ENCODE measurements around the gene SMTNL2.
A peak's percentile ranks its signal among the peaks of the same experiment; 100 is the strongest.
"Not testable (repeated sequence)": the region's sequence is repeated elsewhere in the genome, so short reads cannot be mapped to it uniquely, and the experiment has no call there.

The SMTNL2 gene

GRCh38 chr17:4559966-4560365, 24.4 kb upstream of the SMTNL2 start:
- DNase-seq (ENCODE audit: low read depth in 3 of 3, low spot score in 1 of 3), result no peak

DNA sequence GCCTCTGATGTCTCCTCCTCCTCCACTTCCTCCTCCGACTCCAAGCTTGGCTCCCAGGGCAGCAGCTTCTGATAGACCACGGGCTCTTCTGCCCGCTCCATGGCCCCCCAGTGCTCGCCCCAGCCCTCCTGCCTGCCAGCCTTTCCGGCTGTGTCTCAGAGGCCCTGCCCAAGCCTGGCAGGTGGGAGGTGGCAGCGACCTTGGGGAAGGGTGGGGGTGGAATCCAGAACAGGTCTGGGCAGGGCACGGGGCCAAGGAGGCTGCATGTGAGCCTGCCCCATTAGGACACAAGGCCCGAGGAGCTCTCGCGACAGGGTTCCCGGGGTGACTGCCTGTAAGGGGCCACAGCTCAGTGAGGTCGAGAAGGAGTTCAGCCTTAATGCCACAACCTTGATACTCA, 23.9 kb upstream of the SMTNL2 start, which contains the start of gene GGT6:
Gene GGT6 (minus strand): TSS at position 157 of the 400 bp plus-strand sequence. CDS start 56 bp downstream, at position 101.
- no peak for DNase-seq (ENCODE audit: low read depth in 3 of 3, low spot score in 1 of 3)

- no peak for DNase-seq (ENCODE audit: low read depth in 3 of 3, low spot score in 1 of 3)
Measured at GRCh38 chr17:4560837-4561256, 23.5 kb upstream of the SMTNL2 start.

GRCh38 chr17:4562015-4562969, 22.0 kb upstream of the SMTNL2 start:
- DNase-seq (ENCODE audit: low read depth in 3 of 3, low spot score in 1 of 3), result no peak

GRCh38 chr17:4565209-4566141, 18.9 kb upstream of the SMTNL2 start:
- DNase-seq (ENCODE audit: low read depth in 3 of 3, low spot score in 1 of 3), result no peak

- DNase-seq (ENCODE audit: low read depth in 3 of 3, low spot score in 1 of 3), result no peak
Measured at GRCh38 chr17:4566785-4567184, 17.5 kb upstream of the SMTNL2 start.

GRCh38 chr17:4569591-4569990, 14.7 kb upstream of the SMTNL2 start:
- no peak for DNase-seq (ENCODE audit: low read depth in 3 of 3, low spot score in 1 of 3)

- DNase-seq (ENCODE audit: low read depth in 3 of 3, low spot score in 1 of 3), result no peak
Measured at GRCh38 chr17:4572131-4572530, 12.2 kb upstream of the SMTNL2 start.

DNA sequence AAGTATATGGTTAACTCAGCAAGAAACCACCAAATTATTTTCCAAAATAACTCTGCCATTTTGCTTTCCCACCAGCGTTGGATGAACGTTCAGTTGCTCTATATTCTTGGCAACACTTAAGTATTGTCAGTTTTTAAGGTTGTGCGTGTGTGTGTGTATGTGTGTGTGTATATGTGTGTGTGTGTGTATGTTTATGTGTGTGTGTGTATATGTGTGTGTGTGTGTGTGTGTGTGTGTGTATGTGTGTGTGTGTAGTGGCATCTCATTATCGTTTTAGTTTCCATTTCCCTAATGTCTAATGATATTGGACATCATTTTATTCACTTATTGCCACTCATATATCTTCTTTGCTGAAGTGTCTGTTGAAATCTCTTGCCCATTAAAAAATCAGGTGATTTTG, 11.2 kb upstream of the SMTNL2 start:
- no peak for DNase-seq (ENCODE audit: low read depth in 3 of 3, low spot score in 1 of 3)

DNA sequence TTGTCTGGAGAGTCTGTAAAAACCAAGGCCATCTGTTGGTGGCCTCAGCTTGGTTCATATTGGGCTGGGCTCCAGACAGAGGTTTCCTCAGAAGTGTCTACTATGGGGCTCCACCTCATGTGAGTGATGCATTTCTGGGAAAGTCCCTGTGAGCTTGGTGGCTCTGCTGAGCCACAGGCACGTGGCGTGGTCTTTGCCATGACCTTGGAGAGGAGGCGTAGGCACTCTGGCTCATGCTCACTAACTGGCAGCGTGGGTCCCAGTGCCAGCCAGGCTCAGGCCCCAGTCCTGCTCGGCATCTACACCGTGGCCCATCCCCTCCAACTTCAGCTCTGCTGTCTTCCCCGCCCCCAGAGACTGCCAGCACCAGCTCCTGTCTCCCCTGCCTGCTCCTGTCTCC, 10.7 kb upstream of the SMTNL2 start:
- DNase-seq (ENCODE audit: low read depth in 3 of 3, low spot score in 1 of 3), result peak in 2 of 3 donors; percentile 21 to 47

GRCh38 chr17:4574448-4575045, 9.8 kb upstream of the SMTNL2 start:
- no peak for DNase-seq (ENCODE audit: low read depth in 3 of 3, low spot score in 1 of 3)

- DNase-seq (ENCODE audit: low read depth in 3 of 3, low spot score in 1 of 3), result no peak
Measured at GRCh38 chr17:4576161-4576558, 8.2 kb upstream of the SMTNL2 start.

DNA sequence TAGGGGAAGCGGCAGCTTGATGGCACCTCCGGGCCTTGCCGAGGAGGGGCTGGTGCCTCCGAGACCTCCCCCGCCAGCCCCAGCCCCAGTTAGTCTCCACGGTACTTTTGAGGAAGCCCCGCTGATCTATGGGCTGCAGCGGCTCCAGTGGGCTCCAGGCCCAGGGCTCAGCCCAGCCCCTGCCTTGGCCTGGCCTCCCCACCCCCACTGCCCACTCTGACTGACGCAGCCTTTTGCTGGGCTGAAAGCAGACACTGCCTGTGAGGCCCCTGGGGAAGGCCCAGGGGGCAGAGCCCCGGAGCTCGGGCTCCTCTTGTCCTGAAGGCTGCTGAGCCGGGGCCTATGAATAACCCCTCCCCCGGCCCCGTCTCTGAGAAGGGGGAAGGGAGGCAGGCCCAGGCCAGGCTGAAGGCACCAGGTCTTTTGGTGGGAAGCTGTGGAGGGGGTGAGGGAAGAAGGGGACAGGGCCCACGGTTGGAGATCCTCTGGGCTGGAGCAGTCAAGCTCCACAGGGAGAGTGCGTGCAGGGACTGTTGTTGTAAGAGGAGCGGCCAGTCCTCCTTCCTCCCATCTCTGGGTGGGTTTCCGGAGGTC, 7.5 kb upstream of the SMTNL2 start:
- no peak for DNase-seq (ENCODE audit: low read depth in 3 of 3, low spot score in 1 of 3)

DNA sequence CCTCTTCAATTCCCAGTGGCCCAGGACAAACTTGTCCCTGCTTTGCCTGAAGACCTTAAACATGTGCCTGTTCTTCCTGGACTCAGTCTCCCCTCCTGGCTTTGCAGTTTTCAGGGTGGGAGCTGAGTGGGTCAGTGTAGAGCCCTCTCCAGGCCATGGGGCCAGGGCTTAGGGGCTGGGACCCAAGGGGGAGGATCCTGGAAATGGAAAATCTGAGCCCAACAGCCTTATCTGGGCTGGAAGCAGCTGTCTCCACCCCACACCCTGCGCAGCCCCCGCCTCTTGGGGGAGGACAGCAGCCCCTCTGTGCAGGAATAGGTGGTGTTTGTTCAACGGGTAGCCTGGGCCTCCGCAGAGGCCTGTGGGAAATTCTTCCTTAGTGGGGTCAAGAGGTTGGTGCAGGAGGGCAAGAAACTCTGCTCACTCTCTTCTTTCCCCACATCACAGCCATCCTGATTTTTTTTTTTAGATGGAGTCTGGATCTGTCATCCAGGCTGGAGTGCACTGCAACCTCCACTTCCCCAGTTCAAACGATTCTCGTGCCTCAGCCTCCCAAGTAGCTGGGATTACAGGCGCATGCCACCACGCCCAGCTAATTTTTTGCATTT, 6.8 kb upstream of the SMTNL2 start:
- no peak for DNase-seq (ENCODE audit: low read depth in 3 of 3, low spot score in 1 of 3)

GRCh38 chr17:4578349-4578748, 6.0 kb upstream of the SMTNL2 start:
- not testable (repeated sequence) for DNase-seq (ENCODE audit: low read depth in 3 of 3, low spot score in 1 of 3)

- DNase-seq (ENCODE audit: low read depth in 3 of 3, low spot score in 1 of 3), result no peak
Measured at GRCh38 chr17:4579678-4580077, 4.7 kb upstream of the SMTNL2 start.

DNA sequence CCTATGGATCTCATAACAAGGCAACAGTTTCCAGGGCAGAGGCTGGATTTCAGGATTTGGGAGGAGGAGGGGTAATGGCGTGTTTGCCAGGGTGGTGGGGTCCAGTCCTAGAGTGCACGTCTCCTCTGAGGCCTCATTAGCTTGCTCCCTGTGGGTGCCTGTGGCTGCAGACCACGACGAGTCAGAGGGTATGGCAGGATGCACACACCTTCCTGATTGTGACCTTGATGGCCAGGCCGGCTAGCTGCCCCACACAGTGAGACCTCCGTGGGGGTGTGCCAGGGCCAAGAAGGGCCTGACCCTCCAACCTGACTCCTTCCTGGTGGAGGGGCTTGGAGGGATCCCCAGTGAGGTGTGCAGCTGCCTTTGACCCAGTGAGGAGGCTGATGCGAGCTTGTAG, 4.0 kb upstream of the SMTNL2 start:
- no peak for DNase-seq (ENCODE audit: low read depth in 3 of 3, low spot score in 1 of 3)

- DNase-seq (ENCODE audit: low read depth in 3 of 3, low spot score in 1 of 3), result no peak
Measured at GRCh38 chr17:4582101-4582501, 2.2 kb upstream of the SMTNL2 start.

DNA sequence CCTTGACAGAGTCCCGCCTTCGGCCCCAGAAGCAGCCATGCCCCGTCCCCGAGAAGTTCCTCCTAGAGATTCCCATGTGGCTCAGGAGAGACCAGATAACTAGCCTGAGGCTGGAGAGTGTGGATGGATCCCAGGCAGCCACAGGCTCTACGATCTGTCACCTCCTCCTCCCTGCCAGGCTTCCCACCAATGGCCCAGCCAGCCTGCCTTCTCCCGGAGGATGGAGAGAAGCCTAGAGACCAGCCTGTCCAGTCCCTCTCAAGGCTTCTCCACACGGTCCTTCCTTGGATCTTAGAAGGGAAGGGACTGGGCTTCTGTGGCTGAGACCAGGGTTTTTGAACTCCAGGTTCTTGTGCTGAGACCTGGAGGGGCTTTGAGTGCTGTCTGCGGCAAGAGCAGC, 1.6 kb upstream of the SMTNL2 start:
- no peak for DNase-seq (ENCODE audit: low read depth in 3 of 3, low spot score in 1 of 3)

GRCh38 chr17:4583206-4583605, 1.1 kb upstream of the SMTNL2 start:
- DNase-seq (ENCODE audit: low read depth in 3 of 3, low spot score in 1 of 3), result no peak

DNA sequence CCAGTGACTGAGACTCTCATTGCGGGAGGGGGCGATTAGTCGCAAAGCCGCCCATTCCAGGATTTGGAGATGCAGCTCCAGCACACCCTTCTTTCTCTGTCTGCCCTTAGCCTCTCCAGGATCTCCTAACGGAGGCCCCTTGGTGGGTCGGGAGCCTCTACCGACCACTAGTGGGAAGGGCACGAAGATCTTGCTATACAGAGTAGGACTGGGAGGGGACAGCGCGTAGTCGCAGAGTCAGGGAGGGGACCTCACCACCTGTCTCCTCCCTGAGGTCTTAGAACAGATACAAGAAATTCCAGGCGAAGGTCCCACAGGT, 588 bp upstream of the SMTNL2 start:
- DNase-seq (ENCODE audit: low read depth in 3 of 3, low spot score in 1 of 3), result no peak

Measured in stimulated activated CD4-positive, alpha-beta T cell treated with anti-CD3 and anti-CD28 coated beads, TNF-alpha, amount 100 ng/mL, for 1 hour (primary cell).